Dedifferentiated amniotic fluid mesenchymal stem cell (primary cell): Measurements from ENCODE around the gene HOXA13.

Experiments used
- DNase-seq: peaks from one replicate; pipeline ENCODE4 v3.0.0-alpha.2; 2016; ENCODE audit errors: extremely low spot score

The HOXA13 gene

GRCh38 chr7:27181795-27182275 lies 18.1 kb downstream of the HOXA13 start:
- DNase-seq: no peak

GRCh38 chr7:27180431-27181420 lies 19.2 kb downstream of the HOXA13 start:
- no peak for DNase-seq

GRCh38 chr7:27179503-27180430 lies 20.1 kb downstream of the HOXA13 start:
- DNase-seq: no peak

GRCh38 chr7:27179030-27179429 lies 20.9 kb downstream of the HOXA13 start:
- DNase-seq: no peak

GRCh38 chr7:27178366-27178765 lies 21.5 kb downstream of the HOXA13 start:
- DNase-seq: no peak

GRCh38 chr7:27177795-27178320 lies 22.0 kb downstream of the HOXA13 start:
- DNase-seq: no peak

GRCh38 chr7:27176962-27177794 lies 22.7 kb downstream of the HOXA13 start:
- no peak for DNase-seq

GRCh38 chr7:27176524-27176845 lies 23.4 kb downstream of the HOXA13 start:
- DNase-seq: no peak

GRCh38 chr7:27175626-27176523 lies 24.0 kb downstream of the HOXA13 start:
- DNase-seq: no peak

- DNase-seq: no peak
These were observed 24.8 kb downstream of the HOXA13 start for GRCh38 chr7:27174874-27175625.

- no peak for DNase-seq
These were observed 25.7 kb downstream of the HOXA13 start, which contains the start of gene HOXA10 for GRCh38 chr7:27173956-27174873. TSS of gene HOXA10 (minus strand) at chr7:27174320. CDS start at chr7:27174306, 14 bp downstream.

- no peak for DNase-seq
These were observed 26.4 kb downstream of the HOXA13 start for GRCh38 chr7:27173511-27173955.

- DNase-seq: no peak
These were observed 26.9 kb downstream of the HOXA13 start for GRCh38 chr7:27172823-27173510.

- no peak for DNase-seq
These were observed 27.5 kb downstream of the HOXA13 start for GRCh38 chr7:27172315-27172774.

GRCh38 chr7:27171637-27172314 lies 28.1 kb downstream of the HOXA13 start:
- no peak for DNase-seq

GRCh38 chr7:27171325-27171636 lies 28.6 kb downstream of the HOXA13 start:
- no peak for DNase-seq
